Progenitor cell of endocrine pancreas (in vitro differentiated cells): ENCODE measurements around the gene HOXB4. TPM values are rescaled to one million over a fixed set of nuclear protein-coding genes. Genes with fewer than 3 reads are reported as not detected.
A peak's percentile ranks its signal among the peaks of the same experiment; 100 is the strongest.

ENCODE experiments used
- DNase-seq: peaks from one replicate; pipeline ENCODE4 v3.0.0; 2021; ENCODE audit warnings: low spot score; ENCODE audit not compliant: unreplicated experiment
- H3K27ac Mint-ChIP-seq: 2 replicates; pipeline ENCODE4 v1.8.0; 2021; ENCODE audit warnings: mild to moderate bottlenecking, moderate library complexity, mixed read lengths
- H3K27me3 Mint-ChIP-seq: 2 replicates; pipeline ENCODE4 v1.8.0; 2021; ENCODE audit warnings: mixed read lengths
- H3K36me3 Mint-ChIP-seq: 2 replicates; pipeline ENCODE4 v1.8.0; 2022; ENCODE audit warnings: mixed read lengths; ENCODE audit not compliant: insufficient read depth
- H3K4me1 Mint-ChIP-seq: 2 replicates; pipeline ENCODE4 v1.8.0; 2021; ENCODE audit warnings: low read depth, mixed read lengths
- H3K4me3 Mint-ChIP-seq: 2 replicates; pipeline ENCODE4 v1.8.0; 2021; ENCODE audit warnings: low read depth, mild to moderate bottlenecking, moderate library complexity, mixed read lengths
- H3K9me3 Mint-ChIP-seq: 2 replicates; pipeline ENCODE4 v1.8.0; 2021; ENCODE audit warnings: low read depth, mixed read lengths
- total RNA-seq: library from RNA; stranded (reverse); gene quantifications from 2 replicates; pipeline ENCODE4 v1.2.1, GENCODE V29; 2021
- TF ChIP-seq, protein P1 (sequence below): fragments of 200-600 bp; sonication (generic); IDR thresholded peaks from one replicate; pipeline ENCODE4 v1.5.0; 2021; ENCODE audit warnings: antibody characterized with exemption, mild to moderate bottlenecking; ENCODE audit not compliant: unreplicated experiment

The HOXB4 gene
- total RNA-seq, 1 donor from 2014 or later: 3.4 TPM

DNA sequence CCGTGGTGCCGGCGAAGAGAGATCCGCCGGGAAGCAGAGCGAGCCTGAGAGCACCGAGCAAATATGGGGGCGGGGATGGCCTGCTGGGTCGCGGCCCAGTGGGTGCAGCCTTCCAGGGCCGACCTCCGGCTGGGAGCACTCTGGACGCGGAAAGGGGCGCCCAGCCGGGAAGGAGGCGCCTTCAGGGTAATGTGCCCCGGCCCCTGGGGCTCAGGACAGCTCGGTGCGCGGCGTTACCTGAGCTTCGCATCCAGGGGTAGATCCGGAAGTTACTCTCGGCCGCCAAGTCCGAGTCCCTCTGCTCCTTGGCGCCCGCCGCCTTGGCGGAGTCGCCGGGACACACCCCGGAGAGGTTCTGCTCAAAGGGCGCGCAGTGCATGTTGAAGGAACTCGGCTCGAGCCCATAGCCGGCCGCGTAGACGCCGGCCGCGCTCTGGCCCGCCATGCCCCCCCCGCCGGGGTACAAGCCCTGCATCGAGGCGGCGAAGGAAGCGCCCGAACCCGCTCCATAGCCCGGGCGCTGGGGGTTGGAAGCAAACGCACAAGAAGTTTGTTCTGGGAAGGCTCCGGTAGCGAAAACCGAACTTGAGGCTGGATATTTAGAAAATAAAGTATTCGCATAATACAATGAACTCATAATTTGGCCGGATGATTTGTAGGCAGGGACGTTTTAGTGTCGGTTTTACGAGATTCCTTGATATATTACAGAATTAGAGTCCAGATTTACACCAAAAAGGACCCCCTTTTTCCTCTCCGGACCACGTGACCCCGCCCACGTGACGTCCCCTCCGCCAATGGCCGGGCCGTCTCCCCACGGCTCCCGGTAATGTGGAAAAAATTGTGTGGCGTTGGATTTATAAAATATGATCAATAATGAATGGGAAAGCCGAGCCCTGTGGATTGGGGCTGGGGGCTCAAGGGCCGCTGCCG lies 32.4 kb upstream of the HOXB4 start, which contains the start of gene HOXB7:
Gene HOXB7 (minus strand): TSS at position 736 of the 930 bp plus-strand sequence. CDS start 99 bp downstream, at position 637.
- Mint-ChIP-seq H3K27me3 (peaks cover 89% of the 10 kb centered on the region), H3K9me3 (no peaks in the 10 kb centered on the region), H3K4me1 (peaks cover 11% of the 10 kb centered on the region), H3K4me3 (peak within 1 kb of the TSS; percentile 70), H3K27ac (peak within 1 kb of the TSS; percentile 90), H3K36me3 (no peaks in the 10 kb centered on the region)
- TF ChIP-seq, protein P1, sequence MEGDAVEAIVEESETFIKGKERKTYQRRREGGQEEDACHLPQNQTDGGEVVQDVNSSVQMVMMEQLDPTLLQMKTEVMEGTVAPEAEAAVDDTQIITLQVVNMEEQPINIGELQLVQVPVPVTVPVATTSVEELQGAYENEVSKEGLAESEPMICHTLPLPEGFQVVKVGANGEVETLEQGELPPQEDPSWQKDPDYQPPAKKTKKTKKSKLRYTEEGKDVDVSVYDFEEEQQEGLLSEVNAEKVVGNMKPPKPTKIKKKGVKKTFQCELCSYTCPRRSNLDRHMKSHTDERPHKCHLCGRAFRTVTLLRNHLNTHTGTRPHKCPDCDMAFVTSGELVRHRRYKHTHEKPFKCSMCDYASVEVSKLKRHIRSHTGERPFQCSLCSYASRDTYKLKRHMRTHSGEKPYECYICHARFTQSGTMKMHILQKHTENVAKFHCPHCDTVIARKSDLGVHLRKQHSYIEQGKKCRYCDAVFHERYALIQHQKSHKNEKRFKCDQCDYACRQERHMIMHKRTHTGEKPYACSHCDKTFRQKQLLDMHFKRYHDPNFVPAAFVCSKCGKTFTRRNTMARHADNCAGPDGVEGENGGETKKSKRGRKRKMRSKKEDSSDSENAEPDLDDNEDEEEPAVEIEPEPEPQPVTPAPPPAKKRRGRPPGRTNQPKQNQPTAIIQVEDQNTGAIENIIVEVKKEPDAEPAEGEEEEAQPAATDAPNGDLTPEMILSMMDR: no peak
- DNase-seq: no peak

DNA sequence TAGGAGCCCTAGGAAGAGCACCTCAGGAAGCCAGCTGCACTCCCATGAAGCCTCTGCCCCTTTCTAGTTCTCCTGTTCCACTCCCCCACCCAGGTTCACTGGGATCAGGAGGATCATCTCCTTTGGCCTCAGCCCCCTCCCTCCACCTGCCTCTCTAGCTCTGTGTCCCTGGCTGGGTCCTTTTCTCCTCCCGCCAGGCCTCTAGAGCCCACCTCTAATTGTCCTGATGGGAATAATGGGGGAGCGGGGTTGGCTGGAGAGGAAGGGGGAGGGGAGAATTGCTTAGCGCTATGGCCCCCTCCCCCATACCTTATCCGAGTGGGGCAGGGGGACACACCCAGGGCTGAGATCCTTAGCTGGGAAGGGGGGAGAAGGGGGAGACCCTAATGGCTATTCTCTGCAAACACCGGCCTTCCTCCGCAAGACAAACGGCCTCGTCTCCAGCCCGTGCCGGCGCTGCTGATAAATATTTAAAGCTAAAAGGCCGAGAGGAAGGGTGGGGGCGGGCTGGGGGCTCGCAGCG lies 31.7 kb upstream of the HOXB4 start:
- Mint-ChIP-seq H3K4me1 (peaks cover 11% of the 10 kb centered on the region), H3K27ac (no peak overlapping the region), H3K4me3 (peak overlapping the region; percentile 70), H3K9me3 (no peaks in the 10 kb centered on the region), H3K27me3 (peaks cover 89% of the 10 kb centered on the region), H3K36me3 (no peaks in the 10 kb centered on the region)
- TF ChIP-seq, protein P1: no peak
- no peak for DNase-seq

DNA sequence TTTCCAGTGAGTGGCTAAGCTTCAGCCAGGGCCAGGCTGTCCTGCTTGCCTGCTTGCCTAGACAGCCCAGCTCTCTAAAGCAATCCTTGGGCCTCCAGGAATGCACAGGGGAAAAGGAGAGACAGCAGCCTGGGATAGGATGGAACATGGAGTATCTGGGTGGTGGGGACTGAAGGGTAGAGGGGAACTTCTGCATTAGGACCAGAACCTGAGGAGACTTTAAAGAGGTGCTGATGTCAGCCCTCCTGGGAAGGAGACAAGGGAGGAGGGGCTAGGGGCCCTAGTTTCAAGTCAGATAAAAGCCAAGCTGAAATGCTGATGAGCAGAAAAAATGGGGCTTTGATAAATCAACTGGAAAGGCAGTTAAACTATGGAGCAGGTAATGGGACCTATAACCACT lies 30.9 kb upstream of the HOXB4 start:
- no peak for DNase-seq
- Mint-ChIP-seq H3K27me3 (peaks cover 89% of the 10 kb centered on the region), H3K9me3 (no peaks in the 10 kb centered on the region), H3K36me3 (no peaks in the 10 kb centered on the region), H3K4me1 (peaks cover 11% of the 10 kb centered on the region), H3K27ac (no peak overlapping the region), H3K4me3 (no peak overlapping the region)
- TF ChIP-seq, protein P1: no peak

- H3K27me3 Mint-ChIP-seq: peaks cover 89% of the 10 kb centered on the region
- H3K27ac Mint-ChIP-seq: no peak overlapping the region
- peaks cover 11% of the 10 kb centered on the region for H3K4me1 Mint-ChIP-seq
- H3K9me3 Mint-ChIP-seq: no peaks in the 10 kb centered on the region
- DNase-seq: no peak
- TF ChIP-seq, protein P1: no peak
- H3K36me3 Mint-ChIP-seq: no peaks in the 10 kb centered on the region
- H3K4me3 Mint-ChIP-seq: no peak overlapping the region
These were observed 30.3 kb upstream of the HOXB4 start for GRCh38 chr17:48608494-48608834.

DNA sequence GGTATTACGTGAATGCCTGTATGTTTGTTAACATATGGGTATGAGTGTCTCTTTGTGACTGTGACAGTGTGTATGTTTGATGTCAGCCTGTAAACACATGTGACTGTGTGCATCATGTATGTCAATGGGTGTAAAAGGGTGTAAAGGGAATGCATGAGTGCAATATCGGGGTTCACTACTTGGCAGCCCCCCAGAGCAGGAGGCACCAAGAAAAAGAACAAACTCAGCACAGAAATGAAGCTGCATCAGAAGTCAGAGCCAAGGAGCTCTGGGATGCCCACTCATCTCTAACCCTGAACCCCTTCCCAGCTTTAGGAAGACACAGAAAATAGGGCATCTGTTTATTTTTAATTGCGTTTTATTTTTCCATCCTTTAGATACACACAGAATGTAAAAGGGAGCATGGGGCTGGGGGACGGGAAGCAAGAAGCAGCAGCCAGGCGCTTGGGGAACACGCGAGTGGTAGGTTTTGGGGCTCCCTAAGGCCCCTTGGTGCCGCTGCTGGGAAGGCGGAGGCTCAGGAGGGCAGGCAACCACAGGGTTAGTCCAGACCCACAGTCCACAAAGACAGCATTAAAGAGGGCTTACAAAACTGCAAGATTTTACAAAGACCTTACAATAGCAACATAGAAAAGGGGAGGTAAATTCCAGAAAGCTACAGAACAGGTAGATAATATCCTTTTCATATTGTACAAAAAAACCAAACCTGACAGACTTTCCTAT lies 28.9 kb upstream of the HOXB4 start:
- TF ChIP-seq, protein P1: no peak
- Mint-ChIP-seq H3K27me3 (peaks cover 91% of the 10 kb centered on the region), H3K4me3 (no peak overlapping the region), H3K4me1 (peaks cover 6% of the 10 kb centered on the region), H3K36me3 (no peaks in the 10 kb centered on the region), H3K9me3 (no peaks in the 10 kb centered on the region), H3K27ac (no peak overlapping the region)
- no peak for DNase-seq
